Measurements from ENCODE around the gene ZNF117.

The ZNF117 gene

DNA sequence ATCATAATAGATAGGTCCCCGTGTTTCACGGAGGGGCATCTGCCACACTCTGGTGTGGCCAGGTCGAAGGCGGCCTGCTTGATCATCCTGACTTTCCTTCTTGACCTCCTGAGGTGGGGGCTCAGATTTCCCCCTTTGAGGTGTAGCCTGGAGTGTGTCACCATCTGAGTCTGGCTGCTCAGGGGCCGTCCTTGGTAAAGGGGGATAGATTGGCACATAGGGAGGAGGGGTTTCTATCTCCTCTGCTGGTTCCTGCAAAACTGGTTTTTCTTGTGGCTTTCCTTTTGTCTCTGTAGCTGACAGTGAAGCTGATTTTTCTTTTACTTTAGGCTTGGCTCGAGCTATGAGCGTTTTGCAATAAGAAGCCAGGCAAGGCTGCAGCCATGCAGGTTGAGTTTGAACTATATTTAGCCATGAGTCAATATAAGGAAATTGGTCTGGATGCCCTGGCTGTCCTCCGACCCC lies 7.1 kb upstream of the ZNF117 start:
- DNase-seq (ENCODE audit: insufficient read length, low spot score), result no peak
- TF ChIP-seq, protein P1, sequence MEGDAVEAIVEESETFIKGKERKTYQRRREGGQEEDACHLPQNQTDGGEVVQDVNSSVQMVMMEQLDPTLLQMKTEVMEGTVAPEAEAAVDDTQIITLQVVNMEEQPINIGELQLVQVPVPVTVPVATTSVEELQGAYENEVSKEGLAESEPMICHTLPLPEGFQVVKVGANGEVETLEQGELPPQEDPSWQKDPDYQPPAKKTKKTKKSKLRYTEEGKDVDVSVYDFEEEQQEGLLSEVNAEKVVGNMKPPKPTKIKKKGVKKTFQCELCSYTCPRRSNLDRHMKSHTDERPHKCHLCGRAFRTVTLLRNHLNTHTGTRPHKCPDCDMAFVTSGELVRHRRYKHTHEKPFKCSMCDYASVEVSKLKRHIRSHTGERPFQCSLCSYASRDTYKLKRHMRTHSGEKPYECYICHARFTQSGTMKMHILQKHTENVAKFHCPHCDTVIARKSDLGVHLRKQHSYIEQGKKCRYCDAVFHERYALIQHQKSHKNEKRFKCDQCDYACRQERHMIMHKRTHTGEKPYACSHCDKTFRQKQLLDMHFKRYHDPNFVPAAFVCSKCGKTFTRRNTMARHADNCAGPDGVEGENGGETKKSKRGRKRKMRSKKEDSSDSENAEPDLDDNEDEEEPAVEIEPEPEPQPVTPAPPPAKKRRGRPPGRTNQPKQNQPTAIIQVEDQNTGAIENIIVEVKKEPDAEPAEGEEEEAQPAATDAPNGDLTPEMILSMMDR (IDR thresholded peaks at IDR 0.05; ENCODE audit: insufficient read depth, missing control alignments), result no peak
- no peak for FAIRE-seq

DNA sequence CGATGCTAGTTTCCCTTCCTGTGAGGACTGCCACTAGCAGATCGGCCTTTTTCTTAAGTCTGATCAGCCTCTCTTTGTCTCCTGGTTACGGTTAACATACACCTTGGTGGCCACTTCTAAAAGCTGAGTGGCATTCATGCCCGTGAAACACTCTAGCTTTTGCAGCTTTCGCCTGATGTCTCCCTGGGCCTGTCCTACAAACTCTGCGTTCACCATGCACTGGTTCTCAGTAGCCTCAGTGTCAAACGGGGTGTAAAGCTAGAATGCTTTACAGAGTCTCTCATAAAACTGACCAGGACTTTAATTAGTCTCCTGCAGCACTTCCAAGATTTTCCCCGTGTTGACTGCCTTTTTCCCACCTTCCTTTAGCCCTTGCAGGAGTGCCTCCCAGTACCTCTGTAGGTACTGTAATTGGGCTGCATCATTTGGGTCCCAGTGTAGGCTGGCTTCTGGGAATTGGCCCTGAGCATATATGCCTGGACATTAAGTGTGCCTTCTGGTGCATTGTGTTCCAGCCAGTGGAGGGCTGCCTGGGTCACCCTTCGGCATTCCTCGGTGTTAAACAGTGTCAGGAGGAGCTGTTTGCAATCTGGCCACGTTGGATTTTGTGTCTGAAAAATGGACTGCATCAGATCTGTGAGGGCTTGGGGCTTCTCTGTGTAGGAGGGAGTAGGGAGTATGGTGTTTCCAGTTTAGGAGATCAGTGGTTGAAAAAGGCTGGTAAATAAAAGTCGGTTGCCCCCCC lies 6.5 kb upstream of the ZNF117 start:
- DNase-seq (ENCODE audit: insufficient read length, low spot score) (no peak), FAIRE-seq (no peak)
- TF ChIP-seq, protein P1 (IDR thresholded peaks at IDR 0.05; ENCODE audit: insufficient read depth, missing control alignments), result no peak

DNA sequence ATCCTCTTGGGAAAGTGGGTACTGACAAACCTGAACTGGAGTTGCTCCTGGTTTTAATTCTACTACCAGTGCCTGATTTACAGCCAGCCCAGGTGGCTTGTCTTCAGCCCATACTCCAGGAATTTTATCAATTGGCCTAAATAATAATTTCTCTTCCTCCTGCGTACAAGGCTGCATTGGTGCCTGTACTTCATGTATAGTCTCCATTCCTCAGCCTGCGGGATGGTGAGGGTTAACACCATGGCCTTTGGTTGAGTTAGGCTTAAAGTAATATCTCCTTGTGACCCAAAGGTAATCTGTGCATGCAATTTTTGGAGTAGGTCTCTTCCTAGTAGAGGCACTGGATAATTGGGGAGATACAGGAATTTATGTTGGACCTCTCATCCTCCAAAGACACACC lies 5.5 kb upstream of the ZNF117 start:
- no peak for DNase-seq (ENCODE audit: insufficient read length, low spot score)
- FAIRE-seq, result no peak
- TF ChIP-seq, protein P1 (IDR thresholded peaks at IDR 0.05; ENCODE audit: insufficient read depth, missing control alignments), result no peak

DNA sequence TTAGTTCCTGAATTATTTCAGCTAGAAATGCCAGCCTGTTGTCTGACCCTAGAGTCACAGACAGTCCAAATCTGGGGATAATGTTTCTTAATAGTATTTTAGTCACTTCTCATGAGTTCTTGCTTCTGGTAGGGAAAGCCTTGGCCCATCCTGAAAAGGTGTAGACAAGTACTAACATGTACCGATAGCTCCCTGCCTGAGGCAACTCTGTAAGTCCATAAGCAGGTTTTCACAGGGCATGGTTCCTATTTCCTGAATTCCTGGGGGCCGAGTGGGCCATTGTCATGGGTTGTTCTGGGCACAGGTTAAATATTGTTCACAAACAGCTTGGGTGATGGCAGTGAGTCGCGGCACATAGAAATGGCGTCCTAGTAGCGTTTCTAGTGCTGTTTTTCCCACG lies 3.1 kb upstream of the ZNF117 start:
- no peak for DNase-seq (ENCODE audit: insufficient read length, low spot score)
- TF ChIP-seq, protein P1 (IDR thresholded peaks at IDR 0.05; ENCODE audit: insufficient read depth, missing control alignments), result no peak
- FAIRE-seq, result no peak

DNA sequence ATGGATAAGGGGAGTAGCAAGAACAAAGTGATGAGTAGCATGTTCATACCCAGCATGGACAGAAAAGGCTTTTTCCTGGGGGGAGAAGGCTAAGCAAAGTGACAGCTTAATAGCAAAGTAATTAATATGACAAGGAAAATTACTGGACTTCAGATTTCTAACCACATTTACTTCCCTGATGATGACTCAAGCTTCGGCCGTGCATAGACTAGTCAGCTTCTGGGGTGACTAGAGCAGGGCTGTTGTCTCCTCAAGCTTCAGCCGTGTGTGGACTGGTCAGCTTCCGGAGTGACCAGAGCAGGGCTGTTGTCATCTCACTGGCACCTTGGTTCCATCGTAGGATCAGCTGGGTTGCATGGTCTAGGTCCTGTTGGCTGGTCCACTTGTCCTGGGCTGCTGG lies 2.1 kb upstream of the ZNF117 start:
- TF ChIP-seq, protein P1 (IDR thresholded peaks at IDR 0.05; ENCODE audit: insufficient read depth, missing control alignments), result no peak
- DNase-seq (ENCODE audit: insufficient read length, low spot score) (no peak), FAIRE-seq (no peak)

DNA sequence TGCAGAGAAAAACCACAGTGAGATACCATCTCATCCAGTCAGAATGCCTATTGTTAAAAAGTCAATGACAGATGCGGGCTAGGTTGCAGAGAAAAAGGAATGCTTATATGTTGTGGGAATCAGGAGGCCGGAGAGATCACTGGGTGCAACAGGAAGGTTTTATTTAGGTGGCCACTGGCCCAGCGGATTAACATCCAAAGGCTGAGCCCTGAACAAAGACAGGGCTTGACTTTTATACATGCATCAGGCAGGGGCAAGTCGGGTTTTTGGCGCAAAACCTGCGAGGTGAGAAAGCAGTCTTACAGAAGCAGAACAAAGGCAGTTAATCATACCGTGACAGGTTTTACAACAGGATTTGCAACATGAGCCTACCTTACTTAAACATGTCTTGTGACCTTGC lies 620 bp downstream of the ZNF117 start:
- FAIRE-seq, result no peak
- TF ChIP-seq, protein P1 (IDR thresholded peaks at IDR 0.05; ENCODE audit: insufficient read depth, missing control alignments), result no peak
- no peak for DNase-seq (ENCODE audit: insufficient read length, low spot score)

DNA sequence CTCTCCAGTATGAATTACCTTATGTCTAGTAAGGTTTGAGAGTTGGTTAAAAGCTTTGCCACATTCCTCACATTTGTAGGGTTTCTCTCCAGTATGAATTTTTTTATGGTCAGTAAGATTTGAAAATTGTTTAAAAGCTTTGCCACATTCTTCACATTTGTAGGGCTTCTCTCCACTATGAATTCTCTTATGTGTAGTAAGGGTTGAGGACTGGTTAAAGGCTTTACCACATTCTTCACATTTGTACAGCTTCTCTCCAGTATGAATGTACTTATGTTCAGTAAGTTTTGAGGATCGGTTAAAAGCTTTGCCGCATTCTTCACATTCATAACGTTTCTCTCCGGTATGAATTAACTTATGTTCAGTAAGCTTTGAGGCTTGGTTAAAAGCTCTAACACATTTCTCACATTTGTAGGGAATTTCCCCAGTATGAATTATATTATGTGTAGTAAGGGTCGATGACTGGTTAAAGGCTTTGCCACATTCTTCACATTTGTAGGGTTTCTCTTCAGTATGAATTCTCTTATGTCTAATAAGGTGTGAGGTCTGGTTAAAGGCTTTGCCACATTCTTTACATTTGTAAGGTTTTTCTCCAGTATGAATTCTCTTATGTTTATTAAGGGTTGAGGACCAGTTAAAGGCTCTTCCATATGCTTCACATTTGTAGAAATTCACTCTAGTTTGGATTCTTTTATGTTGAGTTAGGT lies 12.2 kb downstream of the ZNF117 start:
- FAIRE-seq (no peak), DNase-seq (ENCODE audit: insufficient read length, low spot score) (no peak)
- TF ChIP-seq, protein P1 (IDR thresholded peaks at IDR 0.05; ENCODE audit: insufficient read depth, missing control alignments), result no peak

Data from D721Med (cell line).